Esophagus mucosa (tissue), 1 donor: ENCODE measurements around the gene KCNJ13. TPM values are rescaled to one million over a fixed set of nuclear protein-coding genes. Genes with fewer than 3 reads are reported as not detected.
"Not testable (repeated sequence)": the region's sequence is repeated elsewhere in the genome, so short reads cannot be mapped to it uniquely, and the experiment has no call there.

ENCODE experiments used
- ATAC-seq: fragments of 200-7000 bp; cut with Tn5 transposase; one replicate; pipeline ENCODE4 v1.9.1; 2020
- total RNA-seq: library from RNA; stranded (reverse); gene quantifications from one replicate; pipeline ENCODE4 v1.2.4, GENCODE V29; 2023
- donor health status: DM: yes; HTN: yes; CAD: no.

KCNJ13 gene
- total RNA-seq, 1 donor from 2014 or later = not detected

DNA sequence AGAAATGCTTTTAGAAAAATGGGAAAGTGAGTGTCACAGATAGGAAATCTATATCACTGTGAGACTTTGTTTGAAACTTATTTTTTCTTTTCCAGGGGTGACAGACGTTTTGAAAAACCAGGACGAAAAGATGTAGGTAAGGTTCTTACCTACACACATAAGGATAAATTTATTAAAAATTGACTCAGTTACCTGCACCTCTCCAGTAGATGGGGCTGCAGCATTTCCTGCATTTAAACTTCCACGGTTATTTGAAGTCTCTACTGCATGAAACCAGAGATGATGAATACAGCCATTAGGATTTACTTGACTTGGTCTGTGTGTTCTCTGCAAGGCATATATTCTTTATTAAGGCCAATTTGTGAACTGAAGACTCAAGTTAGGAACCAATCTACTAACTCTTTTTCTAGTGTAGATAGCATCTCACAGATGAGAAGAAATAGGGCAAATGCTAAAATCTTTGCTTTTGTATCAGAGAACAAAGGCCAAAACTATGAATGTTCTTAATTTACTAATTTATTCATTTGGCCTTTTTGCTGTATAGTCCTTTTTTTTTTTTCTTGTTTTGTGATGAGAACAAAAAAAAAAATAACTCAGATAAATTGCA, 15.0 kb downstream of the KCNJ13 start:
- ATAC-seq = peak; percentile 66

GRCh38 chr2:232757905-232758304, 18.5 kb downstream of the KCNJ13 start:
- ATAC-seq = no peak

GRCh38 chr2:232750135-232750671, 26.2 kb downstream of the KCNJ13 start:
- ATAC-seq = no peak

GRCh38 chr2:232749331-232749730, 27.0 kb downstream of the KCNJ13 start:
- no peak for ATAC-seq

- ATAC-seq = no peak
Observed at GRCh38 chr2:232748038-232748437, 28.3 kb downstream of the KCNJ13 start.

- no peak for ATAC-seq
Observed at GRCh38 chr2:232744963-232745362, 31.4 kb downstream of the KCNJ13 start.

- ATAC-seq = no peak
Observed at GRCh38 chr2:232741972-232742371, 34.4 kb downstream of the KCNJ13 start.

GRCh38 chr2:232741294-232741693, 35.1 kb downstream of the KCNJ13 start:
- ATAC-seq = no peak

DNA sequence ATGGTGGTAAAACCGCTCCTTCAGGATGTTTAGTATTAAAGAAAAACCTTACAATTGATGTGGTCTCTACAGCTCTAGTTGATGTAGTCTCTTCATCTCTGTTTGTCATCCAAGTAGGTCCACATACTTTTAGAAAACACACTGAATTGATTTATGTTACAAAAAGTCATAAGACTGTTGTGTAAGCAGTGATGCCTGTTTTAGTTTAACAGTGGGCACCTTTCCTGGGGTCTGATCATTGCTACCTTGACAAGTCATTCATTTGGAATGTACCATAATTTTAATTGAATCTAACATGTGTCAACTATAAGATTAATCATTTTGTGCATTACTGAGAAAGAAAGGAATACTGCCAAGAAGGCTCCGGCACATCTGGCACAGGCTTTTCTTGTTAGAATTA, 44.9 kb downstream of the KCNJ13 start:
- ATAC-seq = no peak

DNA sequence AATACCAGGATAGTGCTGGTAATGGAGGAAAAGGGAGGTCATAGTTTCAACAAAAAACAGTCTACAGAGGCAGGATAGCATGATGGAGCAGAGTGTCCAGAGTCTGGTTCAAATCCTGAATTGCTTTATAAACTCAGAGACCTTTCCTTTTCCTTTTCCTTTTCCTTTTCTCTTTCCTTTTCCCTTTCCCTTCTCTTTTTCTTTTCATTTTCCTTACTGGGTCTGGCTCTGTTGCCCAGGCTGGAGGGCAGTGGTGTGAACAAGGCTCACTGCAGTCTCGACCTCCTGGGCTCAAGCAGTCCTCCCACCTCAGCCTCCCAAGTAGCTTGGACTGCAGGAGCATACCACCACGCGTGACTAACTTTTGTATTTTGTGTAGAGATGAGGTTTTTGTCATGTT, 47.6 kb downstream of the KCNJ13 start:
- ATAC-seq = no peak

GRCh38 chr2:232723027-232723426, 53.3 kb downstream of the KCNJ13 start:
- no peak for ATAC-seq

- no peak for ATAC-seq
Observed at GRCh38 chr2:232721882-232722281, 54.5 kb downstream of the KCNJ13 start.

GRCh38 chr2:232721261-232721660, 55.1 kb downstream of the KCNJ13 start:
- no peak for ATAC-seq

GRCh38 chr2:232720056-232720455, 56.3 kb downstream of the KCNJ13 start:
- not testable (repeated sequence) for ATAC-seq

Other genes starting within 250 kb of the KCNJ13 start
- gene CHRNG, start 236.9 kb downstream of the KCNJ13 start, total RNA-seq = not detected
- 2.5 TPM for gene TIGD1, start 226.0 kb downstream of the KCNJ13 start, total RNA-seq
- 55.7 TPM for gene EIF4E2, start 225.9 kb downstream of the KCNJ13 start, total RNA-seq
- gene EFHD1, start 143.0 kb downstream of the KCNJ13 start, total RNA-seq = 1.1 TPM
- gene GIGYF2, start 79.2 kb downstream of the KCNJ13 start, total RNA-seq = 31.7 TPM
- 1.8 TPM for gene SNORC, start 93.7 kb upstream of the KCNJ13 start, total RNA-seq
- 6.1 TPM for gene NGEF, start 236.7 kb upstream of the KCNJ13 start, total RNA-seq